ENCODE measurements around the gene SPEM1.

The SPEM1 gene

DNA sequence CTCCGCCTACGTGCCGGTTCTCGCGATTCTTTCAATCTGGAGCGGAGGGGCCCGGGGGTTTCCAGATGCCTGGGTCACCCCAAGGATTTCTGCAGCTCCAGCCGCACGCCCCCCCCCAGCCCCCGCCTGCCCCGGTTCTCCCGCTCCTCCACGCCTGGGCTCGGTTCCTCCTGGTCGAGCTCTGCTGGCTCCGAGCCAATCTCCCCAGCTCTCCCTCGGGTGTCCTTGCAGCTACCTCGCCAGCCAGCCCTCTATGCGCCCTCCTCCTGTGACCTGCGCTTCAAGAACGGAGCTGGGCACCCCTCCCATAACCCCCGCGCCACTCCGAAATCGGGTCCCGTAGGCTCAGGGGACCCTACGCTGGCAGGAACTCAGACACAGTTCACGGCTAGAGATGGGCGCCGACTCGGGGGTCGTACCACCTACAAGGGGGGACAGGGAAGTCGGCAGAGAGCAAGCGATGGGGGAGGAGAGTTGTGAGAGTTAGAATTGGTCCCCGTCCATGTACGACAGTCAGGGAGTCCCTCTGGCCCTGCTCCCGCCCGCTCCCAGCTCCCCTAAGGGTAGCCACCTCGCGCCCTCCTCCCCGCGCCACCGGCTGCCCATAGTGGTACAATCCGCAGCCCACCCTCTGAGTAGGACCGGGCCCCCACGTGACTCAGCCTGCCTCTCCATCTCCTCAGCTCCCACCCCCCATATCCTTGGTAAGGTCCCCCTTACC, 20.1 kb downstream of the SPEM1 start:
- no peak for DNase-seq (ENCODE audit: low spot score)

DNA sequence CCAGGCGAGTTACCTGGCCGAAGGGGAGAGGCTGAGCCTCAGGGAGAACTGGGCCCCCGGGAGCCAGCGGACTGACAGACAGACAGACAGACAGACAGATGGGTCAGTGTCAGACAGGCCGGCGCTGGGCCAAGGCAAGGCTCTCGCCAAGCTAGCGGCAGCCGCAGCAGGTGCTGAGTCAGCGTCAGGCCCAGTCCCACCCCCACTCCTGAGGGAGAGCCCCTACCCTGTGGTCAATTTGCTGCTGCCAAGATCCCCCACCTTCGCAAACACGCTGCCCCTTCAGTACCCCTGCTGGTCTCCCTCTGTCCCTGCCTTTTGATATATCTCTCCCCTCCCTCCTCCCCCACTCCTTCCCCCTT, 20.7 kb downstream of the SPEM1 start:
- no peak for DNase-seq (ENCODE audit: low spot score)

GRCh38 chr17:7441266-7441665, 21.1 kb downstream of the SPEM1 start:
- DNase-seq (ENCODE audit: low spot score) = no peak

DNA sequence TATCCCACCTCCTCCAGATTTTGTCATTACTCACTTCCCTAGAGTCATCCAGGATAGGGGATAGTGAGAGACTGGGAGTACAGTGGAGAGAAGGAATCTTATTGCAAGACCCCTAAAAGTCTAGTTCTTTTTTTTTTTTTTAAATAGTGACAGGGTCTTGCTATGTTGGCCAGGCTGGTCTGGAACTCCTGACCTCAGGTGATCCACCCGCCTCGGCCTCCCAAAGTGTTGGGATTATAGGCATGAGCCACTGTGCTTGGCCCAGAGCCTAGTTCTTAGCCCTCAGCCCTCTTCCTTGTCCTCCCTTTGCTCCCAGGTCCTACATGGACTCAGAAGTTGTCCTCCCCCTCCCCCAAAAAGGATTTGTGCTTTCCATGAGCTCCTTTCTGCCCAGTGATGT, 22.0 kb downstream of the SPEM1 start:
- DNase-seq (ENCODE audit: low spot score) = no peak

DNA sequence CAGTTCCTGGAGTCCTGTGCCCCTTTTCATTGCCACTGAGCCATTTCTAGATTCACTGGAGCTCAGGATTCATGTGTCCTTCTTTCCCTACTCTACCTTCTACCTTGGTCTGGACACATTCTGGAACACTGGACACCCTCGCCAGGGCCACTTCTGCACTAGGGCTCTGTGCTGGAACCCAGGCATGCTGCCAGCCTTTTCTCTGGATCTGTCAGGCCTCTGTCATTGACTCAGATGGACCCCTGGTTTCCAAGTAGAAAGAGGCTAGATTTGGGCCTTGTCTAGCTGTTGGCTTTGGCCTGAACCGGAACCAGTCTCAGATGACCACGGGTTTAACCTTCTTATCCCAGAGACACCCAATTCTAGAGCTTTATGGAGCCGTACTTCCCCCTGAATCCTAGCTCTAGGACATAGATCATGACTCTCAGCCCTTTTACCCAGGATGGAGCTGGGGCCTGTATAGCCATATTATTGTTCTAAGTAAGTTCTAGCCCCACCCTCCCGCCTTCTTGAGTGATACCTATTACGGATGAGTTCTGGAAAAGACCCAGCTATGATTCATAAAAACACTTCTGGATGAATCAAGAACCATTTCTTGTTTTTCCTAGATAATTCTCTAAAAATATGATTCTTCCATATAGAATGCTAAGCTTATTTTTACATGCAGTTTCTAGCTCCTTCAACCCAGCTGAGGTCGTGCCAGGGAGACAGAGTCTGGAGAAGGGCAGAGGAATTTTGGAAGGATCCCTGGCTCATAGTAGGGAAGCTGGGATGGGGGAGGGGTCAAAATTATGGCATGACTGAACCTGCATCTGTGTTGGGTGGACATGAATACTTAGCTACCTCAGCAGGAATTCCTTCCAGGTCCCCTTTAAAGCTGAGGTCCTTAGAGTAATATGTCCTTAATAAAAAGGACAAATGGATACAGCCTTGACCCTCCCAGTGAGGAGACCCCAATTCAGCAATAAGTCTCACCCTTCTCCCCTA, 23.7 kb downstream of the SPEM1 start:
- no peak for DNase-seq (ENCODE audit: low spot score)

- peak; percentile 86 for DNase-seq (ENCODE audit: low spot score)
These were observed 24.8 kb downstream of the SPEM1 start, which contains the start of gene CHRNB1 for GRCh38 chr17:7444682-7445618. CHRNB1 (plus strand) TSS chr17:7445061; CDS start chr17:7445128, 67 bp downstream.

DNA sequence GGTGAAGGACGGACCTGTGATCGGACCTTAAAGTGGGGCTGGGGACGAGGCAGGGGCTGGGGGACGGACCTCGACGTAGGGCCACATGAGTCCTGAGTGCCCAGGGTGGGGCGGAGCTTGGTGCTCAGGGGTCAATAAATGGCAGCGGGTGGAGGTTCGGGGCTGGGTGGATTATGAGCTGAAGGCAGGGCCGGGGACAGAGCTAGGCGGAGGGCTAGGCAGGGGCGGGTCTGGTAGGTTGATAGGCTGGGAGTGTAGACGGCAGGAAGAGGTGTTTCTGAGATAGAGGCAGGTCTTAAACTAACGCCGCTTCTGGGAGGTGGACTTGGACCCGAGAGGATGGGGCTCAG, 25.5 kb downstream of the SPEM1 start:
- peak; percentile 88 for DNase-seq (ENCODE audit: low spot score)

- DNase-seq (ENCODE audit: low spot score) = no peak
These were observed 28.3 kb downstream of the SPEM1 start for GRCh38 chr17:7448461-7448860.

GRCh38 chr17:7459961-7460545, 39.9 kb downstream of the SPEM1 start:
- DNase-seq (ENCODE audit: low spot score) = no peak

GRCh38 chr17:7460850-7461660, 40.9 kb downstream of the SPEM1 start:
- no peak for DNase-seq (ENCODE audit: low spot score)

DNA sequence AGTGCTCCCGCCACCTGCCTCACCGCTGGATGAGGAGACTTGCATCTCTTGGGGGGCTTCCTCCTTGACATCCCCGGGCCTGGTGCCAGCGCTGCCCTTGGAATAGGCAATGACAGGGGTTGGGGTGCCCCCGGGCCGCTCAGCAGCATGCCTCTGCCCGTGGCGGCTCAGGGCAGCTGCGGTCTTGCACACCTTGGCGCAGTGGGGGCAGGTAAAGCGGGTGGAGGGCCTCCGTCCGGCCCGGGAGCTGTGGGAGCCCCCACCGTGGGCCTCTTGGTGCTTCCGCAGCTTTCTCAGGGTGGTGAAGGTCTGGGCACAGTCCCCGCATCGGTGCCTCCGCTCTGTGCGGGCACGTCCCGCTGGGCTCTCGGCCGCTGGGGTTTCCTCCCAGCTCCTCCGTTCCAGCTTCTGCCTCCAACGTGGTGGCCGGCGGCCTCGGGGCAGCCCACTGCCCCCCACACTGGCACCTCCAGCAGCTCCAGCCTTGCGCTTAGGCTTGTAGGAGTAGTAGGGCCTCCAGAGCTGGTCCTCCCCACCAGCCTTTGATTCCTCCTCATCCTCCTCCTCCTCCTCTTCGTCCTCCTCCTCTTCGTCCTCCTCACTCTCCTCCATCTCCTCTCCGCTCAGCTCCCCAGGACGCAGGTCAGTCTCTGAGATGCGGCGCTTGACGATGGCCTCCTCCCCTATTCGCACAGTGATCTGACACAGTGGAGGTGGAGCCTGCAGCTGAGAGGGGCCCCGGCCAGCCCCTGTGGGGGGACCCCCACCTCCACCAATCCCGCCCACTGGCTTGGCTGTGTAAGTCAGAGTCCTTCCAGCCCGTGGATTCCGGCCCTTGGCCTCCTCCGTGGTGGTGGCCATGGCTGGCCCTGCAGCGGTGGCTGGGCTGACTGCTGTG, 42.6 kb downstream of the SPEM1 start:
- DNase-seq (ENCODE audit: low spot score) = no peak

- DNase-seq (ENCODE audit: low spot score) = no peak
These were observed 43.3 kb downstream of the SPEM1 start for GRCh38 chr17:7463372-7463846.

DNA sequence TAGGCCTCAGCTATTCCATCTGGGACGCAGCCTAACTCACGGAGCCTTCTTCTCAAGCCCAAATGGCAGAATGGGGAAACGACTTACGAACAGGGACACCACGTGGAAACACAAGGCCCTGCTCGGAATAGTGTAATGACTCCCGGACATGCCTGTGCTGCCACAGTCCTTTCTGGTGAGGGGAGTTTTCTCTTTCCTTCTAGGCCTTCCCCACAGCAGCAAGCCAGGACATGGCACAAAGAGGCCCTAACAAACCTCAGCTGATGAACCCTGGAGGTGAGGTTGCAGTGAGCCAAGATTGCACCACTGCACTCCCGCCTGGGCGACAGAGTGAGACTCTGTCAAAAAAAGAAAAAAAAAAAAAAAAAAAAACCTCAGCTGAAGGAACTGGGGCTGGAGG, 44.0 kb downstream of the SPEM1 start:
- DNase-seq (ENCODE audit: low spot score) = no peak

- no peak for DNase-seq (ENCODE audit: low spot score)
These were observed 45.6 kb downstream of the SPEM1 start for GRCh38 chr17:7465597-7466275.

DNA sequence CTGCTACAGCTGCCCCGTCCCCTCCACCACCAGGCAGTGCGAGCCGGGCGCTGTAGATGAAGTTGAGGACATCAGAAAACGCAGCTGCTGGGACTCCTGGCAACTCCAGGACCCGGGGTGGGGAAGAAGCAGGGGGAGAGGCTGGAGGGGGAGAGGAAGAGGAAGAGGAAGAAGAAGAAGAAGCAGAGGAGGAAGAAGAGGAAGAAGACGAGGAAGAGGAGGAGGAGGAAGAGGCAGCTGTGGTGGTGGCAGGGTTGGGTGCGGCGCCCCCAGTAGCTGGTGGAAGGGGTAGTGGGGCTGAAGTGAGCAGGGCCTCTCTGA, 46.2 kb downstream of the SPEM1 start:
- DNase-seq (ENCODE audit: low spot score) = no peak

- no peak for DNase-seq (ENCODE audit: low spot score)
These were observed 46.7 kb downstream of the SPEM1 start for GRCh38 chr17:7466639-7467341.

DNA sequence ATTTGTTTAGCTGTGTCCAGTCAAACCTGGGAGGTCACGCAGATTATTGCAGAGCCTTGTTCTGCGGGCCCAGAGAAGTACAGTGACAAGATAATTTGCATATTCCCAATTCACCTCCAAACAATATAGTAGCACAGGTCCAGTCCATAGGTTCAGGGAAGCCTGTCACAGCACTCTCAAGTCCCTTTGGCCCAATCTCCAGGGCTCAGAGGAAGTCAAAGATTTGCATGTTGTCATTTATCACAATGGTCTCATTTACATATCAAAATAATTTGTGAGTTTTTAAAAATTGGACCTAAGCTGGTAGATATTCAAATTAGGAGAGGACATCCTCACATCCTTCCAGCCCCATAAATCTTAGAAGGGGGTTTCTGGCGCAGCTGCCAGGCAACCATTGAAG, 47.4 kb downstream of the SPEM1 start:
- DNase-seq (ENCODE audit: low spot score) = no peak

GRCh38 chr17:7468290-7468689, 48.2 kb downstream of the SPEM1 start:
- DNase-seq (ENCODE audit: low spot score) = no peak
